NT2/D1 (cell line): ENCODE measurements around the gene HNMT.
A peak's percentile ranks its signal among the peaks of the same experiment; 100 is the strongest.
"Not testable (repeated sequence)": the region's sequence is repeated elsewhere in the genome, so short reads cannot be mapped to it uniquely, and the experiment has no call there.

Source experiments
- DNase-seq: peaks from one replicate; pipeline ENCODE4 v3.0.0-alpha.2; 2011; ENCODE audit warnings: low read depth, low spot score
- H3K27me3 ChIP-seq: 2 replicates; pipeline ENCODE4 v1.6.0; 2011; ENCODE audit warnings: mild to moderate bottlenecking; ENCODE audit not compliant: insufficient read length, insufficient read depth
- H3K36me3 ChIP-seq: 2 replicates; pipeline ENCODE4 v1.6.1; 2011; ENCODE audit warnings: mild to moderate bottlenecking, low read length, mixed read lengths; ENCODE audit not compliant: insufficient read depth, insufficient read length
- H3K4me1 ChIP-seq: 2 replicates; pipeline ENCODE4 v1.5.1; 2011; ENCODE audit not compliant: insufficient read depth, insufficient read length
- H3K4me3 ChIP-seq: 2 replicates; pipeline ENCODE4 v1.5.1; 2011; ENCODE audit warnings: low read depth; ENCODE audit not compliant: insufficient read length
- H3K9ac ChIP-seq: 2 replicates; pipeline ENCODE4 v1.6.0; 2011; ENCODE audit warnings: low read depth; ENCODE audit not compliant: insufficient read length
- H3K9me3 ChIP-seq: 2 replicates; pipeline ENCODE4 v1.5.1; 2011; ENCODE audit warnings: mild to moderate bottlenecking, low read length; ENCODE audit not compliant: insufficient read depth
- SUZ12 ChIP-seq: IDR thresholded peaks from 2 replicates; pipeline ENCODE4 v1.6.1; 2011; ENCODE audit not compliant: insufficient read length, insufficient read depth; ENCODE audit errors: extremely low read depth
- YY1 ChIP-seq: IDR thresholded peaks from 2 replicates; pipeline ENCODE4 v1.6.1; 2011; ENCODE audit not compliant: insufficient read length, insufficient read depth
- ZNF274 ChIP-seq: IDR thresholded peaks from 2 replicates; pipeline ENCODE4 v1.6.1; 2011; ENCODE audit warnings: mild to moderate bottlenecking, low read depth, low read length

HNMT gene

GRCh38 chr2:137964066-137964858 is at the start of gene HNMT:
Gene HNMT, plus strand, starts transcription at chr2:137964473. Its CDS starts 19 bp downstream, at chr2:137964492.
- no peak within 1 kb of the TSS for H3K4me3 ChIP-seq
- H3K4me1 ChIP-seq, result peaks cover 2% of the 10 kb centered on the region
- no peaks in the 10 kb centered on the region for H3K9me3 ChIP-seq
- DNase-seq, result no peak
- H3K36me3 ChIP-seq, result no peaks in the 10 kb centered on the region
- H3K27me3 ChIP-seq, result no peaks in the 10 kb centered on the region
- TF ChIP-seq YY1, result no peak
- no peak for TF ChIP-seq SUZ12
- TF ChIP-seq ZNF274, result no peak
- H3K9ac ChIP-seq, result peak within 1 kb of the TSS; percentile 16

- Histone ChIP-seq H3K4me1 (no peaks in the 10 kb centered on the region), H3K9ac (no peak overlapping the region), H3K27me3 (no peaks in the 10 kb centered on the region), H3K4me3 (no peak overlapping the region), H3K36me3 (no peaks in the 10 kb centered on the region), H3K9me3 (no peaks in the 10 kb centered on the region)
- DNase-seq, result no peak
- no peak for TF ChIP-seq ZNF274
- no peak for TF ChIP-seq SUZ12
- TF ChIP-seq YY1, result no peak
Measured at GRCh38 chr2:137921105-137921880, 43.0 kb upstream of the HNMT start.

GRCh38 chr2:137922171-137922570 is 42.1 kb upstream of the HNMT start:
- not testable (repeated sequence) for H3K36me3 ChIP-seq, H3K9ac ChIP-seq, H3K27me3 ChIP-seq, DNase-seq, H3K4me1 ChIP-seq, H3K9me3 ChIP-seq, H3K4me3 ChIP-seq

GRCh38 chr2:137924019-137924418 is 40.3 kb upstream of the HNMT start:
- no peak overlapping the region for H3K9ac ChIP-seq
- H3K27me3 ChIP-seq, result no peaks in the 10 kb centered on the region
- H3K4me3 ChIP-seq, result no peak overlapping the region
- H3K4me1 ChIP-seq, result no peaks in the 10 kb centered on the region
- DNase-seq, result no peak
- no peaks in the 10 kb centered on the region for H3K36me3 ChIP-seq
- H3K9me3 ChIP-seq, result no peaks in the 10 kb centered on the region
- TF ChIP-seq YY1, result no peak
- TF ChIP-seq SUZ12, result no peak

GRCh38 chr2:137925599-137925998 is 38.7 kb upstream of the HNMT start:
- no peaks in the 10 kb centered on the region for H3K36me3 ChIP-seq
- no peak for DNase-seq
- H3K4me3 ChIP-seq, result no peak overlapping the region
- no peaks in the 10 kb centered on the region for H3K4me1 ChIP-seq
- no peaks in the 10 kb centered on the region for H3K9me3 ChIP-seq
- H3K27me3 ChIP-seq, result no peaks in the 10 kb centered on the region
- TF ChIP-seq YY1 (no peak), ZNF274 (no peak), SUZ12 (no peak)
- H3K9ac ChIP-seq, result no peak overlapping the region

GRCh38 chr2:137927846-137928245 is 36.4 kb upstream of the HNMT start:
- H3K4me1 ChIP-seq, result no peaks in the 10 kb centered on the region

GRCh38 chr2:137928547-137929518 is 35.4 kb upstream of the HNMT start:
- no peaks in the 10 kb centered on the region for H3K9me3 ChIP-seq
- no peaks in the 10 kb centered on the region for H3K4me1 ChIP-seq
- no peak for DNase-seq
- no peak for TF ChIP-seq ZNF274
- no peak for TF ChIP-seq SUZ12
- no peak for TF ChIP-seq YY1
- H3K4me3 ChIP-seq, result no peak overlapping the region
- H3K9ac ChIP-seq, result no peak overlapping the region
- H3K36me3 ChIP-seq, result no peaks in the 10 kb centered on the region
- no peaks in the 10 kb centered on the region for H3K27me3 ChIP-seq

More at GRCh38 chr2:137927846-137928245, 36.4 kb upstream of the HNMT start:
- H3K4me3 ChIP-seq, result no peak overlapping the region
- TF ChIP-seq ZNF274, result no peak
- no peak for TF ChIP-seq YY1
- no peak for TF ChIP-seq SUZ12
- H3K27me3 ChIP-seq, result no peaks in the 10 kb centered on the region
- H3K36me3 ChIP-seq, result no peaks in the 10 kb centered on the region
- H3K9ac ChIP-seq, result no peak overlapping the region
- no peaks in the 10 kb centered on the region for H3K9me3 ChIP-seq
- no peak for DNase-seq
